Thoracic aorta (tissue), 2 donors: ENCODE data around the gene USP6NL. TPM values are rescaled to one million over a fixed set of nuclear protein-coding genes. Genes with fewer than 3 reads are reported as not detected.

ENCODE experiments used
- ATAC-seq: fragments of 150-250 bp; one replicate; pipeline ENCODE4 v1.8.0; 2017; ENCODE audit warnings: low read depth; ENCODE audit not compliant: insufficient number of reproducible peaks, low FRiP score
- DNase-seq: peaks from one replicate; pipeline ENCODE4 v3.0.0-alpha.2; 2020; ENCODE audit warnings: low spot score
- H3K27ac ChIP-seq, 2 donors: fragments of 200-600 bp; sonication (generic); 1 replicate in 1 of 2; 2 replicates in 1 of 2; pipeline ENCODE4 v1.5.1; 2016; ENCODE audit warnings: mild to moderate bottlenecking in 2 of 2, moderate library complexity in 2 of 2
- H3K27me3 ChIP-seq: fragments of 200-600 bp; sonication (generic); replicated peaks from 2 replicates; pipeline ENCODE4 v1.6.0; 2016; ENCODE audit warnings: mild to moderate bottlenecking; ENCODE audit not compliant: insufficient read depth
- H3K36me3 ChIP-seq: fragments of 200-600 bp; sonication (generic); one replicate; pipeline ENCODE4 v1.5.1; 2016
- H3K4me1 ChIP-seq, 2 donors: fragments of 200-600 bp; sonication (generic); 1 replicate in 1 of 2; 2 replicates in 1 of 2; pipeline versions ENCODE4 v1.5.1 to v1.6.0; 2016; ENCODE audit warnings: low read depth in 2 of 2, mild to moderate bottlenecking in 1 of 2; ENCODE audit not compliant: control insufficient read depth in 1 of 2
- H3K4me3 ChIP-seq: fragments of 200-600 bp; sonication (generic); 2 replicates; pipeline ENCODE4 v1.5.1; 2016; ENCODE audit warnings: mild to moderate bottlenecking
- H3K9me3 ChIP-seq: fragments of 200-600 bp; sonication (generic); 2 replicates; pipeline ENCODE4 v1.5.1; 2016
- CTCF ChIP-seq: fragments of 200-600 bp; sonication (generic); IDR thresholded peaks from one replicate; pipeline ENCODE4 v1.5.1; 2019; ENCODE audit warnings: antibody characterized with exemption
- total RNA-seq, 2 donors: library from RNA; depleted of rRNA; stranded (reverse); fragments of >200 nt; gene quantifications; one replicate each; pipeline versions ENCODE4 v1.1.0 to v1.2.3, GENCODE V29; 2016

USP6NL gene
- total RNA-seq, 2 donors from 2014 or later = 9.5 to 15.0 TPM

GRCh38 chr10:11505639-11506038 is 105.8 kb downstream of the USP6NL start:
- no peaks in the 10 kb centered on the region for H3K27me3 ChIP-seq
- ATAC-seq (no peak), DNase-seq (no peak)
- no peak overlapping the region for H3K4me3 ChIP-seq
- no peak overlapping the region for H3K27ac ChIP-seq
- no peaks in the 10 kb centered on the region for H3K36me3 ChIP-seq
- TF ChIP-seq CTCF = no peak
- H3K9me3 ChIP-seq = no peaks in the 10 kb centered on the region
- no peaks in the 10 kb centered on the region for H3K4me1 ChIP-seq

GRCh38 chr10:11504566-11505285 is 106.7 kb downstream of the USP6NL start:
- H3K4me1 ChIP-seq = no peaks in the 10 kb centered on the region
- no peak for ATAC-seq
- no peaks in the 10 kb centered on the region for H3K27me3 ChIP-seq
- DNase-seq = no peak
- H3K9me3 ChIP-seq = no peaks in the 10 kb centered on the region
- H3K36me3 ChIP-seq = no peaks in the 10 kb centered on the region
- H3K27ac ChIP-seq = no peak overlapping the region
- H3K4me3 ChIP-seq = no peak overlapping the region
- no peak for TF ChIP-seq CTCF

GRCh38 chr10:11501600-11501999 is 109.8 kb downstream of the USP6NL start:
- DNase-seq (no peak), ATAC-seq (no peak)
- H3K27ac ChIP-seq = no peak overlapping the region
- no peak for TF ChIP-seq CTCF
- H3K4me3 ChIP-seq = no peak overlapping the region
- H3K27me3 ChIP-seq = no peaks in the 10 kb centered on the region
- H3K9me3 ChIP-seq = no peaks in the 10 kb centered on the region
- no peaks in the 10 kb centered on the region for H3K4me1 ChIP-seq
- no peaks in the 10 kb centered on the region for H3K36me3 ChIP-seq

- Histone ChIP-seq H3K4me3 (no peak overlapping the region), H3K27ac (no peak overlapping the region), H3K4me1 (no peaks in the 10 kb centered on the region), H3K27me3 (no peaks in the 10 kb centered on the region), H3K36me3 (no peaks in the 10 kb centered on the region), H3K9me3 (no peaks in the 10 kb centered on the region)
- DNase-seq (no peak), ATAC-seq (no peak)
- TF ChIP-seq CTCF = no peak
These were observed 111.9 kb downstream of the USP6NL start for GRCh38 chr10:11499425-11500071.

- Histone ChIP-seq H3K27ac (no peak overlapping the region), H3K36me3 (no peaks in the 10 kb centered on the region), H3K4me1 (no peaks in the 10 kb centered on the region), H3K9me3 (no peaks in the 10 kb centered on the region), H3K4me3 (no peak overlapping the region), H3K27me3 (no peaks in the 10 kb centered on the region)
- ATAC-seq (no peak), DNase-seq (no peak)
- TF ChIP-seq CTCF = no peak
These were observed 113.1 kb downstream of the USP6NL start for GRCh38 chr10:11498399-11498798.
